Stimulated activated naive CD8-positive, alpha-beta T cell treated with anti-CD3 and anti-CD28 coated beads, Interleukin-15, Interleukin-2, amounts not matched to agents 100 ng/mL and 50 ng/mL, for 24 hours (primary cell): Measurements from ENCODE around the gene ZNF92.
"Not testable (repeated sequence)": the region's sequence is repeated elsewhere in the genome, so short reads cannot be mapped to it uniquely, and the experiment has no call there.

Source experiments
- H3K27ac Mint-ChIP-seq: one replicate; pipeline ENCODE4 v1.8.0; 2021; ENCODE audit warnings: mild to moderate bottlenecking, mixed read lengths
- H3K27me3 Mint-ChIP-seq: one replicate; pipeline ENCODE4 v1.8.0; 2021; ENCODE audit warnings: mixed read lengths
- H3K36me3 Mint-ChIP-seq: one replicate; pipeline ENCODE4 v1.8.0; 2021; ENCODE audit warnings: low read depth, mixed read lengths
- H3K4me1 Mint-ChIP-seq: one replicate; pipeline ENCODE4 v1.8.0; 2021; ENCODE audit warnings: low read depth, mixed read lengths
- H3K4me3 Mint-ChIP-seq: one replicate; pipeline ENCODE4 v1.8.0; 2021; ENCODE audit warnings: mild to moderate bottlenecking, mixed read lengths
- H3K9me3 Mint-ChIP-seq: one replicate; pipeline ENCODE4 v1.8.0; 2021; ENCODE audit warnings: mixed read lengths

The ZNF92 gene

DNA sequence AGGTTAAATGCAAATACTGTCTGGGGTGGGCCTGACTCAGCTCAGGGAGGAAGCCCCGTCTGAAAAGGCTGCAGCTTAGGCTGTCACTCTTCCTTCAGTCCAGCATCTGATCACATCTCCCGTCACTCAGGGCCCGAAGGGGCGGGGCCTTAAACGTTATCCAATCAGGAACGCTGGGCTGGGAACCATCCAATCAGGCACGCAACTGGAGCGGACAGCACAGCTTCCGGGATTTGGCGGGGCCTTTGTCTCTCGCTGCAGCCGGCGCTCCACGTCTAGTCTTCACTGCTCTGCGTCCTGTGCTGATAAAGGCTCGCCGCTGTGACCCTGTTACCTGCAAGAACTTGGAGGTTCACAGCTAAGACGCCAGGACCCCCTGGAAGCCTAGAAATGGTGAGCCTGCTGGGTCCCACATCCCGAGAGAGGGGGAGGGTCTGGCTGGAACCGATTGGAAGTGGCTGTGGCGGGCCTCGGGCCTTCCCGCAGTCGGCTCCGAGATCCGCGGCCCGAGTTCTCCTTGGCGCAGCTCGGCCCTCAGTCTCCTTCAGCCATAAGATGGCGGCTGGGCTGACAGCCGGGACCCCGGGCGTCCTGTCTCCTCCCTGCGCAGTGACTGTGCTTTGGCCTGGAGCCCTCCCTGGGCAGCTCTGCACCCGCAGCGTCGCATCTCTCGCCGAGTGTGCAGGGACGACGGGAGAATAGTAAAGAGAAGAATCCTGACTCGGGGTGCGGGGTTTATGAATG, at the start of gene ZNF92:
TSS of gene ZNF92 (plus strand) at position 248 of the 744 bp plus-strand sequence. CDS start at position 391, 143 bp downstream.
- Mint-ChIP-seq H3K4me3 (peak within 1 kb of the TSS; percentile 96), H3K4me1 (peaks cover 46% of the 10 kb centered on the region), H3K9me3 (no peaks in the 10 kb centered on the region), H3K36me3 (peaks cover 34% of the 10 kb centered on the region), H3K27ac (peak within 1 kb of the TSS; percentile 90), H3K27me3 (no peaks in the 10 kb centered on the region)

DNA sequence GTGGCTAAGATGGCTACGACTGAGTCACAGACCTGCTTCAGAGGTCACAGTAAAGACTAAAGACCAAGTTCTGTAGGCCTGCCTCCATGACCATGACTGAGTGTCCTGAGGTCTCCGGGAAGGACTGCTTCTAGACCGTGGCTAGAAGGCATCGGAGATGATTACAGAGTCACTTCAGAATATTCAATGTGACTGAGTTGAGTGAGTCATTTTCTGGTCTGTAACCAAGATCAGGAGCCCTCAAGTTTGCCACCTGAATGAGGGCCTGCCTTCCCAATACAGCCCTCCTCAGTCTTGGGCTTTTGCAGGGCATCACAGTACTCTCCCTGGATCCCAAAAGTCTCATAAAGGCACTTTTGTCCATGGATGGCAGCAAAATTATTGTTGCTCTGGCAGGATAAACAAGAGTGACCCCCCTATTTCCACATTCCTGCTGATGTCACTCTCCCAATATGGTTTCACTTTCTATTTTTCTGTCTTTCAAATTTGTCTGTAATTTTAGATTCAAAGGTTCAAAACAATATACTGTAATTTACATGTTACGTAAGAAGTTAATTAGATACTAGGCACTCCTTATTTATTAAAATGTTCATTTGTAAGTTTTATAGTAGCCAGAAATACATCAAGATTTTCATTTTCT, 47.7 kb upstream of the ZNF92 start:
- no peaks in the 10 kb centered on the region for H3K27me3 Mint-ChIP-seq
- no peak overlapping the region for H3K27ac Mint-ChIP-seq
- H3K4me3 Mint-ChIP-seq = no peak overlapping the region
- no peaks in the 10 kb centered on the region for H3K9me3 Mint-ChIP-seq
- no peaks in the 10 kb centered on the region for H3K4me1 Mint-ChIP-seq
- no peaks in the 10 kb centered on the region for H3K36me3 Mint-ChIP-seq

DNA sequence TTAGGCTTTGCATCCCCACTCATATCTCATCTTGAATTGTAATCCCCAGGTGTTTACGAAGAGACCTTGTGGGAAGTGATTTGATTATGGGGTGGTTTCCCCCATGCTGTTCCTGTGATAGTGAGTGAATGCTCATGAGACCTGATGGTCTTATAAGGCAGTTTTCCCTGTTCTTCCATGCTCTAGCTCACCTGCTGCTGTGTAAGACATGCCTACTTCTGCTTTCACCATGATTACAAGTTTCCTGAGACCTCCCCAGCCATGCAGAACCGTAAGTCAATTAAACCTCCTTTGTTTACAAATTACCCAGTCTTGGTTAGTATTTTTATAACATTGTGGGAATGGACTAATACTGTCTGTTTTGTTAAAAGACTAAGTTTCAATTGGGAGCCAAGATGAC, 35.3 kb upstream of the ZNF92 start:
- Mint-ChIP-seq H3K27ac (no peak overlapping the region), H3K27me3 (no peaks in the 10 kb centered on the region), H3K36me3 (no peaks in the 10 kb centered on the region), H3K4me3 (no peak overlapping the region), H3K4me1 (peaks cover 5% of the 10 kb centered on the region), H3K9me3 (peaks cover 4% of the 10 kb centered on the region)

DNA sequence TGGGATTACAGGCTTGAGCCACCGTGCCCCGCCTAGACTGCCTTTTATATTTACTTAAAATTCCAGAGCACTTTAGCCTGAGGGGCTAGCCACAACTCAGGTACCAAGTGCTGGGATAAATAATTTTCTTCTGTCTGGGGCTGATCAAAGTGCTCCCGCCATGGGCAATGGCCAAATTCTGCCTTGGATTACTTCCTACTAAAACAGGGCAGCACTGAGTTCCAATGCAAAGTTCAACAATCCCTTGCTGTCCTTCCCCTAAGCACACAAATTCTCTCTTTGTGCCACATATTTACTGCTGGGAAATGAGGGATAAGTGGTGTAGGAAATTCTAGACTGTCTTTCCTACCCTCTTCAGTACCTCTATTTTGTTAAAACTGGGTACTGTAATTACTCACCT, 34.4 kb upstream of the ZNF92 start:
- Mint-ChIP-seq H3K27me3 (no peaks in the 10 kb centered on the region), H3K27ac (no peak overlapping the region), H3K4me1 (peaks cover 5% of the 10 kb centered on the region), H3K9me3 (peaks cover 4% of the 10 kb centered on the region), H3K36me3 (no peaks in the 10 kb centered on the region), H3K4me3 (no peak overlapping the region)

DNA sequence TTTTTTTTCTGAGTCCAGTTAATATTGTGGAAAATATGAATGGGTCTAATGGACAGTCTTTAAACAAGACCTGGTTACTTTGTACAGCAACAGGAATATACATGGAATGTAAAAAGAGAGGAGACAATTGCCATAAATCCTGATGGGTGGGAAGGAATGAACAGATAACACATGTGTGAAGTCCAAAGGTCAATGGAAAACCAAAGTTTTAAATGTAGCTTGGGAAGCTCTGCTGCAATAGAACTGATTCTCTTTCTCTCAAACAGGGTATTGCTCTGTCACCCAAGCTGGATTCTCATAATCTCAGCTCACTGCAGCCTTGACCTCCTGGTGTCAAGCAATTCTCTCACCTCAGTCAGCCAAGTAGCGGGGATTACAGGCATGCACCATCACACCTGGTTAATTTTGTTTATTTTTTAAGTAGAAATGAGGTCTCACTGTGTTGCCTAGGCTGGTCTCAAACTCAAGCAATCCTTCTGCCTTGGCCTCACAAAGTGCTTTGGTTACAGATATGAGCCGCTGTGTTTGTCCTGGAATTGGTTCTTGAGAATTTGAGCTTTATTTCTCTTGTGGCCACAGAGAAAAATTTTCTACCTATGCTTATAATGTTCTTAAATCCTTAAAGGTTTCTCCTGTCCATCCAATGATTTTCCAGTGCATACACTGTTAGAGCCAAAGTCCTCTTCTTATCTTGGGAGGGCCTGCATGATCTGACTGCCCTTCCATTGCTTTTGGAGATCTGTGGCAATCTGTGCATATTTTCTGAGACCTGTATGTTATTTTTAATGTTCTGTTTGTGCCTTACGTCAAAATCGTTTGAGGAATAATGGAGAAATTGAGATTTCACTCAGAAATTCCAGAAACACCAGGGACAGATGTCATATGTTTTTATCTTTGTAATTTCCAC, 30.7 kb upstream of the ZNF92 start:
- no peak overlapping the region for H3K27ac Mint-ChIP-seq
- peaks cover 5% of the 10 kb centered on the region for H3K4me1 Mint-ChIP-seq
- peaks cover 11% of the 10 kb centered on the region for H3K27me3 Mint-ChIP-seq
- no peaks in the 10 kb centered on the region for H3K36me3 Mint-ChIP-seq
- H3K4me3 Mint-ChIP-seq = no peak overlapping the region
- peaks cover 4% of the 10 kb centered on the region for H3K9me3 Mint-ChIP-seq

DNA sequence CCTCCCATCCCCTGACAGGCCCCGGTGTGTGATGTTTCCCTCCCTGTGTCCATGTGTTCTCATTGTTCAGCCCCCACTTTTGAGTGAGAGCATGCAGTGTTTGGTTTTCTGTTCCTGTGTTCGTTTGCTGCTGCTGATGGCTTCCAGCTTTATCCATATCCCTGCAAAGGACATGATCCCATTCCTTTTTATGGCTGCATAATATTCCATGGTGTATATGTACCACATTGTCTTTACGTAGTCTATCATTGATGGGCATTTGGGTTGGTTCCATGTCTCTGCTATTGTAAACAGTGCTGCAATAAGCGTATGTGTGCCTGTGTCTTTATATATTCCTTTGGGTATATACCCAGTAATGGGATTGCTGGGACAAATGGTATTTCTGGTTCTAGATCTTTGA, 29.1 kb upstream of the ZNF92 start:
- peaks cover 14% of the 10 kb centered on the region for H3K27me3 Mint-ChIP-seq
- not testable (repeated sequence) for H3K27ac Mint-ChIP-seq, H3K4me1 Mint-ChIP-seq, H3K36me3 Mint-ChIP-seq, H3K9me3 Mint-ChIP-seq, H3K4me3 Mint-ChIP-seq

DNA sequence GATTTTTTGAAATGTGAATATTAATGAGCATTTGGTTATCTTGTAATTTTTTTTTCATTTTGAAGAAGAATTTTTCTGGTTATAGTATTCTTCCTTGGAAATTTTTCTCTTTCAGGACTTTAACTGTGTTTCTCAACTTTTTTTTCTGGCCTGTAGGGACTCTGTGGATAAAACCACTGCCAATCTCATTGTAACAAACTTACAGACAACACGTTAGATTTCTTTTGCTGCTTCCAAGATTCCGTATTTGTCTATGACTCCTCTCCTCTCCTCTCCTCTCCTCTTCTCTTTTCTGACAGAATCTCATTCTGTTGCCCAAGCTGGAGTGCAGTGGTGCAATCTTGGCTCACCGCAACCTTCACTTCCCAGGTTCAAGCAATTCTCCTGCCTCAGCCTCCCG, 19.4 kb upstream of the ZNF92 start:
- Mint-ChIP-seq H3K27me3 (peaks cover 36% of the 10 kb centered on the region), H3K36me3 (no peaks in the 10 kb centered on the region), H3K4me1 (no peaks in the 10 kb centered on the region), H3K9me3 (no peaks in the 10 kb centered on the region), H3K27ac (no peak overlapping the region), H3K4me3 (no peak overlapping the region)

DNA sequence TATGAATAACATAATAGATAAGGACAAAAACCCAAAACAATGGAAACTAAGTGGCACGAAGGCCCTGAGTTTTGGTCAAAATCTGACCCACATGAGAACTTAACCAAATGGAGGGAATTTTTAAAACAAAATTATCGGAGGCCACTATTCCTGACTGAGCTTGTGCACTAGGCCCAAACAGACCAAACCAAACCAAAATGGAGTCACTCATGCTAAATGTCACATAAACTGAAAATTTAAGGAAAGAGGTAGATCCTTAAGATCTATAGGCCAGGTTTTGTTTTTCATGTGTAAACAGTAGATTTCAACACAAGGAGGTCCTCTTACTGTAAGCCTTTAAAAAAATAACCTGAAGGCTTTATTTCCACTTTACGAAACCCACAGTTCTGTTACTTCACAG, 3.8 kb upstream of the ZNF92 start:
- H3K27me3 Mint-ChIP-seq = no peaks in the 10 kb centered on the region
- peaks cover 5% of the 10 kb centered on the region for H3K36me3 Mint-ChIP-seq
- no peak overlapping the region for H3K27ac Mint-ChIP-seq
- no peak overlapping the region for H3K4me3 Mint-ChIP-seq
- H3K4me1 Mint-ChIP-seq = peaks cover 14% of the 10 kb centered on the region
- no peaks in the 10 kb centered on the region for H3K9me3 Mint-ChIP-seq

DNA sequence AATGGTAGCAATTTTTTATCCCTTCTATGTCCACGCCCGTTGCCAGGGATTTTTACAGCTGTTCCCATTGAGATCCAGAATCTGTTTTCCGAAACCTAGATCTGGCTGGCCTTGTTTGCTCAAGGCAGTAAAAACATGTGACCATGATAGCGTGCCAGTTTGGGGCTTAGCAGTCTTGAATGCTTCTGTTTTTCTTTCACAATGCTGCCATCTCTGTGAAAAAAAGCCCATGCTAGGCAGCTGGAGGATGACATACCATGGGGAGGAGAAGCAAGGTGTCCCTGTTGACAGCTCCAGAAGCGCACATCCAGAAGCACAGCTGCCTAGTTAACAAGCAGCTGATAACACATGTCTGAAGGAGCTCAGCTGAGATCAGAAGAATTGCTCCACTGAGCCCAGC, 2.2 kb upstream of the ZNF92 start:
- peaks cover 12% of the 10 kb centered on the region for H3K36me3 Mint-ChIP-seq
- no peak overlapping the region for H3K4me3 Mint-ChIP-seq
- H3K27ac Mint-ChIP-seq = no peak overlapping the region
- peaks cover 30% of the 10 kb centered on the region for H3K4me1 Mint-ChIP-seq
- no peaks in the 10 kb centered on the region for H3K9me3 Mint-ChIP-seq
- H3K27me3 Mint-ChIP-seq = no peaks in the 10 kb centered on the region

DNA sequence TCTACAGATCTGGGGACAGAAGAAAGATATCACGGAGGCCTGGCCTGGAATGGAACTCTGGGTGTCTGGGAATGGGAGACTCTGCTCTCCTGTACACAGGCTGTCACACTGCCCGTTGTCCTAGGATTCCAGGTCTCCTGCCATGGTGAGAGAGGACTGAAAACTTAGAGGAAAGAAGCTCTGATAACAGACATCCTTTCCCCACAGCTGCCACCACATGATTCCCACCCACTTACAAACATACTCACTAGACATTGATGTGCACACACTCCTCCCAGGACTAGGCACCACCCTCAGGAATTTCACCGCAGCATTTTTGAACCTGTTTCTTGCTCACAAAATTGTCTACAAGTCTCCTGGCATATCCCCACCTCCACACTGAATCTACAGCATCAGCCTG, 5.7 kb downstream of the ZNF92 start:
- Mint-ChIP-seq H3K9me3 (no peaks in the 10 kb centered on the region), H3K36me3 (peaks cover 63% of the 10 kb centered on the region), H3K4me1 (peaks cover 81% of the 10 kb centered on the region), H3K4me3 (no peak overlapping the region), H3K27ac (no peak overlapping the region), H3K27me3 (no peaks in the 10 kb centered on the region)

DNA sequence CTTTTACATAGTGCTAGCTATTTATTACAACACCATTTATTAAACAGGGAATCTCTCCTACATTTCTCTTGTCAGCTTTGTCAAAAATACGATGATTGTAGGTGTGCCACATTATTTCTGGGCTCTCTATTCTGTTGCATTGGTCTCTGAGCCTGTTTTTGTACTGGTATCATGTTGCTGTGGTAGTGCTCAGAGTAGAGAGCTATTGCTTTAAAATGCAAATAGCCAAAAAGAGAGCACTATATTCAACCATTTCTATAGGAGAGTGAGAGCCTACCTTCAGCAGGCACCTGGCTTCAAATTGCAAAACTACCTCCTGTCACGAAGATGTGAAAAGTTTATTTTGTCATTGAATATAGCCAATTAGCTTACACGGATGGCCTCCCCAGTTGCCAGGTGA, 8.1 kb downstream of the ZNF92 start:
- H3K27ac Mint-ChIP-seq = no peak overlapping the region
- no peak overlapping the region for H3K4me3 Mint-ChIP-seq
- H3K9me3 Mint-ChIP-seq = no peaks in the 10 kb centered on the region
- no peaks in the 10 kb centered on the region for H3K27me3 Mint-ChIP-seq
- peaks cover 75% of the 10 kb centered on the region for H3K4me1 Mint-ChIP-seq
- peaks cover 68% of the 10 kb centered on the region for H3K36me3 Mint-ChIP-seq

DNA sequence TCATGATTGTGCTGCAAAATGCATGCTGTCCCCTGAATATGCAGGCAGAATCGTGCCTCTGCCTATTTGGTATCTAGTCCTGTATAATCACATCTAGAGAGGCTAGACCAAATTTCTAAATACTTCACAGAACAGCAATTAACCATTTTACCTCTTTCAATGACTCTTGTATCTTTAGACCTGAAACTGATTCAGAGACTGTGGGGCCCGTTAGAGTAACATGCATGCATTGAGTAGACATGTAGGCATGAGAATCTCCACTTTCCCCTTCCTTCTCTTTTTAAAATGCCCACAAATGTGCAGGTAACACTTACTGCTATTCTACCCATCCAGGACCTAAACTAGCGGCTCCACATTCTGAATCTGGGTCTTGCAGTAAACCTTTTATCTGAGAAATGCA, 8.8 kb downstream of the ZNF92 start:
- no peaks in the 10 kb centered on the region for H3K27me3 Mint-ChIP-seq
- no peak overlapping the region for H3K27ac Mint-ChIP-seq
- H3K9me3 Mint-ChIP-seq = no peaks in the 10 kb centered on the region
- H3K36me3 Mint-ChIP-seq = peaks cover 66% of the 10 kb centered on the region
- H3K4me1 Mint-ChIP-seq = peaks cover 73% of the 10 kb centered on the region
- no peak overlapping the region for H3K4me3 Mint-ChIP-seq

DNA sequence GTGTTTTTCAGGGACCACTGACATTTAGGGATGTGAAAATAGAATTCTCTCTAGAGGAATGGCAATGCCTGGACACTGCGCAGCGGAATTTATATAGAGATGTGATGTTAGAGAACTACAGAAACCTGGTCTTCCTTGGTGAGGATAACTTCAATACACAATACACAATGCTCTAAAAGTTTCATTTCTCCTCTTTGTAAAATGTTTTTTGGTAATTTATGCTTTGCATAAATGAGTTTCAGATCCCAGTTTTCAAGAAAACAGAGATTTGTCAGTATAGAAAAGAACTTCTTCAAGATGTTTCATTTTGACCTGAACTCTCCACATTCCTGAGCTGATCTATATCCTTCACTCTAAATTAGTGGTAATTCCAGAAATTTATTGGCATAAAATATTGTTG, 14.2 kb downstream of the ZNF92 start:
- Mint-ChIP-seq H3K4me3 (no peak overlapping the region), H3K27me3 (no peaks in the 10 kb centered on the region), H3K4me1 (peaks cover 38% of the 10 kb centered on the region), H3K9me3 (no peaks in the 10 kb centered on the region), H3K36me3 (peaks cover 73% of the 10 kb centered on the region), H3K27ac (no peak overlapping the region)

DNA sequence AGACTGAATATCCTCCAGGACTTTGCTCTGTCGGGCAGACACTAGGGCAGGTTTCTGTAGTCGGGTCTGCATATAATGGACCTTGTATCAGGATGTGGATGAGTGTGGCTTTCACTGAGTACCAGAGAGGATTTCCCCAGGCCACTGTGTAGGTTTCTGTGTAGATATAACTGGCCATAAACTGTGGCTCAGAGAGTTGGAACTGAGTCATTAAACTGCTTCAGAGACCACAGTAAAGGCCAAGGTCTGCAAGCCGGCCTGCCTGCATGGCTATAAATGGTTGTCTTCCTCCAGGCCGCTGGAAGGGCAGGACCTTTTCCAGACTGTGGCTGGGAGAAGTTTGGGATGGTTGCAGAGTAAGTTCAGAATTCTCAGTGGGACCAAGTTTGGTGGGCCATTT, 16.9 kb downstream of the ZNF92 start:
- Mint-ChIP-seq H3K36me3 (peaks cover 84% of the 10 kb centered on the region), H3K27me3 (no peaks in the 10 kb centered on the region), H3K9me3 (peaks cover 3% of the 10 kb centered on the region), H3K27ac (no peak overlapping the region), H3K4me3 (no peak overlapping the region), H3K4me1 (peaks cover 33% of the 10 kb centered on the region)

DNA sequence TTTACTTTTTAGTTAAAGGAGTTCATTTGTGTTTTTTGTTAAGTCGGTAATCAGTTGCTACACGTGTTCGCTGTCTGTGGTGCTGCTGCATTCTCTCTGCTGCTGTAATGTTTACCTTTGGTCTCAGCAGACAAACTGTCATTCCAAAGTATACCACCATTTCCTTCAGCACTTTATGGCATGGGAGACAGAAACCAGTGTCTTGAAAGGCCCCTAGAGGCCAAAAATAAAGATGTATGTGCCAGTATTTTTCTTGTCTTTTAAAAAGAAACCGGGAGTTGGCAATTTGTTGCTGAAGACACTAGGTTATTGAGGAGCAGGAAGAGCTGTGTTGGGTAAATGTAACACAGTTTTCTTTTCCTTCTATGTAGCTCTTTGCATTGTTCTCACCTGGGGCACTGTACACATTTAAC, 24.1 kb downstream of the ZNF92 start:
- peaks cover 73% of the 10 kb centered on the region for H3K36me3 Mint-ChIP-seq
- no peaks in the 10 kb centered on the region for H3K27me3 Mint-ChIP-seq
- peaks cover 15% of the 10 kb centered on the region for H3K4me1 Mint-ChIP-seq
- H3K9me3 Mint-ChIP-seq = peaks cover 37% of the 10 kb centered on the region
- H3K4me3 Mint-ChIP-seq = no peak overlapping the region
- no peak overlapping the region for H3K27ac Mint-ChIP-seq
